ENCODE results near the gene TTBK2. TPM values are rescaled to one million over a fixed set of nuclear protein-coding genes. Genes with fewer than 3 reads are reported as not detected.

Gene TTBK2
- polyA plus RNA-seq, 3 donors: 1.0 to 5.6 (median 3.5) TPM

Other genes with a start within 250 kb of the TTBK2 start
- gene CDAN1, start 183.7 kb downstream of the TTBK2 start, polyA plus RNA-seq: 1 to 10 TPM; 6.3 to 8.8 (median 7.6) TPM
- 1 to 10 TPM; 4.8 to 9.8 (median 5.3) TPM for gene UBR1, start 185.3 kb upstream of the TTBK2 start, polyA plus RNA-seq
- 10 to 100 TPM in 2 of 3 donors, 1 to 10 TPM in 1; 8.2 to 25.3 (median 10.3) TPM for gene TMEM62, start 212.8 kb upstream of the TTBK2 start, polyA plus RNA-seq